ENCODE measurements around the gene ZNF710.

ZNF710 gene

GRCh38 chr15:90074916-90075315 lies 73.8 kb downstream of the ZNF710 start:
- H3K79me2 ChIP-seq (ENCODE audit: control insufficient read depth, low read length): peaks cover 8% of the 10 kb centered on the region; the same call in 1 of the 2 replicates
- H4K20me1 ChIP-seq (ENCODE audit: control insufficient read depth, insufficient read depth, low read depth, low read length): no peaks in the 10 kb centered on the region
- H3K27me3 ChIP-seq (ENCODE audit: control insufficient read depth, low read length): no peaks in the 10 kb centered on the region
- H3K36me3 ChIP-seq (ENCODE audit: control insufficient read depth, low read length): peaks cover 46% of the 10 kb centered on the region
- TF ChIP-seq EZH2phosphoT487 (IDR thresholded peaks at IDR 0.05; ENCODE audit: borderline replicate concordance, low read length): no peak
- peaks cover 15% of the 10 kb centered on the region for H3K4me1 ChIP-seq (ENCODE audit: control insufficient read depth, low read length)
- H3K4me3 ChIP-seq (ENCODE audit: low read length): no peak overlapping the region
- no peaks in the 10 kb centered on the region for H3K9me3 ChIP-seq (ENCODE audit: control insufficient read depth, insufficient read depth, low read length)
- H3K9me2 ChIP-seq (replicated peaks; ENCODE audit: control insufficient read depth, low read length): no peaks in the 10 kb centered on the region
- H3F3A ChIP-seq (ENCODE audit: control insufficient read depth, insufficient read depth): peaks cover 2% of the 10 kb centered on the region; the same call in 1 of the 2 replicates
- H3K4me2 ChIP-seq (ENCODE audit: low read length): no peak overlapping the region
- H3K27ac ChIP-seq (ENCODE audit: low read depth, low read length): no peak overlapping the region

DNA sequence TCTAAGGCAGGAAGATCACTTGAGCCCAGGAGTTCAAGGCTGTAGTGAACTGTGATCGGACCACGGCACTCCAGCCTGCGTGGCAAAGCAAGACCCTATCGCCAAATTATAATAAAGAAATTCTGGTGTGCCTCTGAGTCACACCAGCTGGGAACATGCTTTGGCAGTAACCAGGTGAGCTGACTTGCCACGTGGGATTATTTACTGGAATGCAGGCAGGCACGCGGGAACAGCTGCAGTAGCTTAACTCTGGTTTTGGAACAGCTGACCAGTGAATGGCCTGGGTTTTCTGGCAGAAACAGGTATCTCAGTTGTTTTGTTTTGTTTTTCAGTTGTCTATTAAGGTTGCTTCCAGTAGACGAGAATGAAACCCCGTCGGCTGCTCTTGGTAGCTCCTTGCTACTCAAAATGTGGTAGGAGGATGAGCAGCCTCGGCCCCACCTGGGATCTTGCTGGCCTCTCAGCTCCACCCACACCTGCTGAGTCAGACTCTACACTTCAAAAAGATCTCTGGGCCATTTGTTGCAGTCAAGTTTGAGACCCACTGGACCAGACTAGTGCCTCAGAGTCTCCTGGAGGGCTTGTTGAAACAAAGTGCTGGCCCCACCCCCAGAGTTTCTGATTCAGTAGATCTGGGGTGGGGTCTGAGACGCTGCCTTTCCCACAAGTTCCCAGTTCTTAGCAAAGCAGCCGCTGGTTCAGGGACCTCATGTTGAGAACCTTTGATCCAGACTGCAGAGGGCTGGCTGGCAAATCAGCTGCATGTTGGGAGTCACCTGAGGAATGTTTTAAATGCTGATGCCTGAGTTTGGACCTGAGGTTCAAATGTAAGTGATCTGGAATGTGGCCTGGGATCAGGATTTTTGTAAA lies 74.5 kb downstream of the ZNF710 start:
- no peak overlapping the region for H3K4me3 ChIP-seq (ENCODE audit: low read length)
- peaks cover 2% of the 10 kb centered on the region; the same call in 1 of the 2 replicates for H3F3A ChIP-seq (ENCODE audit: control insufficient read depth, insufficient read depth)
- H3K36me3 ChIP-seq (ENCODE audit: control insufficient read depth, low read length): peaks cover 53% of the 10 kb centered on the region
- H3K27ac ChIP-seq (ENCODE audit: low read depth, low read length): no peak overlapping the region
- no peaks in the 10 kb centered on the region for H3K27me3 ChIP-seq (ENCODE audit: control insufficient read depth, low read length)
- H3K9me2 ChIP-seq (replicated peaks; ENCODE audit: control insufficient read depth, low read length): no peaks in the 10 kb centered on the region
- H3K4me1 ChIP-seq (ENCODE audit: control insufficient read depth, low read length): peaks cover 8% of the 10 kb centered on the region
- TF ChIP-seq CTCF (IDR thresholded peaks at IDR 0.05; ENCODE audit: low read depth, low read length, poor library complexity, severe bottlenecking): no peak
- no peak for TF ChIP-seq EZH2phosphoT487 (IDR thresholded peaks at IDR 0.05; ENCODE audit: borderline replicate concordance, low read length)
- H3K9me3 ChIP-seq (ENCODE audit: control insufficient read depth, insufficient read depth, low read length): no peaks in the 10 kb centered on the region
- no peak overlapping the region for H3K4me2 ChIP-seq (ENCODE audit: low read length)
- peaks cover 8% of the 10 kb centered on the region; the same call in 1 of the 2 replicates for H3K79me2 ChIP-seq (ENCODE audit: control insufficient read depth, low read length)
- no peaks in the 10 kb centered on the region for H4K20me1 ChIP-seq (ENCODE audit: control insufficient read depth, insufficient read depth, low read depth, low read length)

DNA sequence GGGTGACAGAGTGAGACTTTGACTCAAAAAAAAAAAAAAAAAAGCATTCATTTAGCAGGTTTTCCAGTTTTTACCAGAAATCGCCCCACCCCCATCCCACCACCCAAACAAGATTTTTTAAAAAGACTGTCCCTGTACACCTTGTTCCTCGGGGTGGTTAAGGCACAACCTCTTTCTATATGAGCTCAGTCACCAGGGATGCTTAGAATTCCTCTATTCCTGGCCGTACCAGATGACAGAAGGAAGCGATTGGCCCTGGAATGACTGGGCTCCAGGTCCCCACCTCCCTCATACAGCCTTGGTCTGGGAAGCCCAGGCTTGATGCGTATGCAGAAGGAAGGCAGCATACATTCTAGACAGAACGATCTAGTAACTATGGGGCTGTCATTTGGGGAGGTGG lies 75.6 kb downstream of the ZNF710 start:
- H3F3A ChIP-seq (ENCODE audit: control insufficient read depth, insufficient read depth): peaks cover 2% of the 10 kb centered on the region; the same call in 1 of the 2 replicates
- H3K4me2 ChIP-seq (ENCODE audit: low read length): no peak overlapping the region
- H3K4me1 ChIP-seq (ENCODE audit: control insufficient read depth, low read length): no peaks in the 10 kb centered on the region
- no peak overlapping the region for H3K4me3 ChIP-seq (ENCODE audit: low read length)
- H3K27ac ChIP-seq (ENCODE audit: low read depth, low read length): no peak overlapping the region
- TF ChIP-seq CTCF (IDR thresholded peaks at IDR 0.05; ENCODE audit: low read depth, low read length, poor library complexity, severe bottlenecking) (no peak), EZH2phosphoT487 (IDR thresholded peaks at IDR 0.05; ENCODE audit: borderline replicate concordance, low read length) (no peak)
- H3K9me3 ChIP-seq (ENCODE audit: control insufficient read depth, insufficient read depth, low read length): no peaks in the 10 kb centered on the region
- no peaks in the 10 kb centered on the region for H3K9me2 ChIP-seq (replicated peaks; ENCODE audit: control insufficient read depth, low read length)
- H4K20me1 ChIP-seq (ENCODE audit: control insufficient read depth, insufficient read depth, low read depth, low read length): no peaks in the 10 kb centered on the region
- H3K79me2 ChIP-seq (ENCODE audit: control insufficient read depth, low read length): peaks cover 8% of the 10 kb centered on the region; the same call in 1 of the 2 replicates
- H3K36me3 ChIP-seq (ENCODE audit: control insufficient read depth, low read length): peaks cover 64% of the 10 kb centered on the region
- no peaks in the 10 kb centered on the region for H3K27me3 ChIP-seq (ENCODE audit: control insufficient read depth, low read length)

- H3K79me2 ChIP-seq (ENCODE audit: control insufficient read depth, low read length): no peaks in the 10 kb centered on the region
- peaks cover 19% of the 10 kb centered on the region for H3K4me1 ChIP-seq (ENCODE audit: control insufficient read depth, low read length)
- no peak overlapping the region for H3K27ac ChIP-seq (ENCODE audit: low read depth, low read length)
- H3K9me2 ChIP-seq (replicated peaks; ENCODE audit: control insufficient read depth, low read length): no peaks in the 10 kb centered on the region
- H4K20me1 ChIP-seq (ENCODE audit: control insufficient read depth, insufficient read depth, low read depth, low read length): no peaks in the 10 kb centered on the region
- no peaks in the 10 kb centered on the region for H3K9me3 ChIP-seq (ENCODE audit: control insufficient read depth, insufficient read depth, low read length)
- TF ChIP-seq CTCF (IDR thresholded peaks at IDR 0.05; ENCODE audit: low read depth, low read length, poor library complexity, severe bottlenecking): no peak
- no peak for TF ChIP-seq EZH2phosphoT487 (IDR thresholded peaks at IDR 0.05; ENCODE audit: borderline replicate concordance, low read length)
- peaks cover 63% of the 10 kb centered on the region for H3K36me3 ChIP-seq (ENCODE audit: control insufficient read depth, low read length)
- no peak overlapping the region for H3K4me3 ChIP-seq (ENCODE audit: low read length)
- peaks cover 10% of the 10 kb centered on the region for H3F3A ChIP-seq (ENCODE audit: control insufficient read depth, insufficient read depth)
- H3K27me3 ChIP-seq (ENCODE audit: control insufficient read depth, low read length): no peaks in the 10 kb centered on the region
- H3K4me2 ChIP-seq (ENCODE audit: low read length): no peak overlapping the region
These were observed 77.8 kb downstream of the ZNF710 start for GRCh38 chr15:90078965-90079364.
